Activated CD4-positive, alpha-beta T cell treated with anti-CD3 and anti-CD28 coated beads, Interleukin-2, amount 50 U/mL, for 48 hours (primary cell): ENCODE measurements around the gene ENTPD2.

Experiments
- DNase-seq, 2 experiments: peaks; one replicate each; pipeline ENCODE4 v3.0.0-alpha.2; 2020

Gene ENTPD2

GRCh38 chr9:137014166-137014565, 39.7 kb downstream of the ENTPD2 start:
- DNase-seq: no peak

- DNase-seq: no peak
Measured at GRCh38 chr9:137013571-137013940, 40.3 kb downstream of the ENTPD2 start.

- DNase-seq: no peak
Measured at GRCh38 chr9:137012694-137013570, 40.9 kb downstream of the ENTPD2 start.

- DNase-seq: no peak
Measured at GRCh38 chr9:137011907-137012675, 41.8 kb downstream of the ENTPD2 start.

GRCh38 chr9:137011156-137011555, 42.7 kb downstream of the ENTPD2 start:
- DNase-seq: no peak

- DNase-seq: no peak
Measured at GRCh38 chr9:137009938-137010732, 43.7 kb downstream of the ENTPD2 start.

- DNase-seq: no peak
Measured at GRCh38 chr9:137009217-137009616, 44.6 kb downstream of the ENTPD2 start.

GRCh38 chr9:137008312-137008711, 45.5 kb downstream of the ENTPD2 start:
- DNase-seq: no peak

GRCh38 chr9:137007816-137008270, 46.0 kb downstream of the ENTPD2 start:
- DNase-seq: no peak

GRCh38 chr9:137007108-137007815, 46.6 kb downstream of the ENTPD2 start:
- no peak for DNase-seq

- no peak for DNase-seq
Measured at GRCh38 chr9:137006116-137007003, 47.5 kb downstream of the ENTPD2 start.

GRCh38 chr9:137004285-137004684, 49.6 kb downstream of the ENTPD2 start:
- peak in 1 of 2 experiments; percentile 34 for DNase-seq

GRCh38 chr9:137002646-137003041, 51.2 kb downstream of the ENTPD2 start:
- no peak for DNase-seq

- DNase-seq: no peak
Measured at GRCh38 chr9:137001857-137002645, 51.8 kb downstream of the ENTPD2 start.

- peak; percentile 46 to 55 for DNase-seq
Measured at GRCh38 chr9:137000177-137000930, 53.5 kb downstream of the ENTPD2 start.
